Pancreas (tissue), 10 donors: ENCODE measurements around the gene LIN7B. TPM values are rescaled to one million over a fixed set of nuclear protein-coding genes. Genes with fewer than 3 reads are reported as not detected.

Experiments used
- ATAC-seq, 4 donors: fragments of 200-7000 bp; cut with Tn5 transposase; one replicate each; pipeline versions ENCODE4 v1.8.0 to v1.9.1; 2020; ENCODE audit warnings: mild to moderate bottlenecking in 4 of 4, moderate library complexity in 4 of 4
- DNase-seq, 6 donors: peaks; one replicate each; pipeline ENCODE4 v3.0.0-alpha.2; 2020
- FAIRE-seq: peaks from 2 replicates; lab custom pipeline; 2012; peaks lifted over from hg19 to GRCh38; lab: Jason Lieb, UNC
- H3K27ac ChIP-seq, 4 donors: fragments of 200-600 bp; sonication (generic); 1 replicate in 3 of 4; 2 replicates in 1 of 4; pipeline versions ENCODE4 v1.5.0 to v1.8.0; 2020
- H3K27me3 ChIP-seq, 4 donors: fragments of 200-600 bp; one replicate each; pipeline ENCODE4 v1.8.0; 2021
- H3K36me3 ChIP-seq, 3 donors: fragments of 200-600 bp; sonication (generic) in 1 of 3; one replicate each; pipeline versions ENCODE4 v1.5.0 to v1.8.0; 2020 to 2021
- H3K4me1 ChIP-seq, 3 donors: fragments of 200-600 bp; one replicate each; pipeline ENCODE4 v1.8.0; 2021
- H3K4me3 ChIP-seq, 4 donors: fragments of 200-600 bp; sonication (generic) in 2 of 4; one replicate each; pipeline versions ENCODE4 v1.5.0 to v1.8.0; 2020 to 2021
- H3K9me3 ChIP-seq, 4 donors: fragments of 200-600 bp; one replicate each; pipeline ENCODE4 v1.8.0; 2021
- WGBS, 2 donors: extraction: QIAGEN DNeasy Blood & Tissue Kit; methylation state at CpG; one replicate each; pipeline ENCODE4 v1.1.7; 2013; 5-methylcytosine and 5-hydroxymethylcytosine counted together
- intact Hi-C, 3 donors: fragments of 100-400 bp; cut with DNase I; formaldehyde crosslinking; loops; one replicate each; pipeline versions ENCODE4 v1.11.1 to v1.14.2; 2022
- polyA plus RNA-seq, 2 donors: library from polyadenylated mRNA; stranded (reverse); fragments of 200-250 nt; gene quantifications; one replicate each; pipeline ENCODE4 v1.2.3, GENCODE V29; 2013
- total RNA-seq, 6 donors: library from RNA; stranded (reverse); fragmentation: NEBNext Ultra II Directional in 4 of 6; extraction: Animal tissue kit (Norgen Biotek cat#: 25700) in 4 of 6; gene quantifications; one replicate each; pipeline versions ENCODE4 v1.2.1 to v1.2.4, GENCODE V29; 2021 to 2023
- TF ChIP-seq, protein P1 (sequence below), 4 donors: fragments of 200-600 bp; sonication (generic) in 3 of 4; IDR thresholded peaks; one replicate each; pipeline versions ENCODE4 v1.5.0 to v1.8.0; 2021; ENCODE audit warnings: antibody characterized with exemption in 4 of 4
- donor health status: healthy with polysubstance abuse.
- donor health status: DM: no; HTN: no; CAD: no; lungs with moderate emphysema.
- donor health status: DM: no; HTN: no; CAD: no.
- donor health status: control.
- donor health status: control.
- donor health status: Bipolar disorder and iron deficiency.
- donor health status: DM: yes; HTN: yes; CAD: no.
- donor health status: DM: no; HTN: no; CAD: no.
- donor health status: DM: no; HTN: no; CAD: no.
- donor health status: DM: yes; HTN: yes; CAD: no.

The LIN7B gene
- total and polyA plus RNA-seq, 8 donors, result 4.7 to 20.7 (median 5.7) TPM

GRCh38 chr19:49110567-49110966, 3.6 kb upstream of the LIN7B start:
- no peak overlapping the region for H3K4me3 ChIP-seq
- DNase-seq (no peak), FAIRE-seq (no peak), ATAC-seq (no peak)
- no peaks in the 10 kb centered on the region for H3K27me3 ChIP-seq
- H3K27ac ChIP-seq, result no peak overlapping the region
- intact Hi-C loops, result no loop called here
- TF ChIP-seq, protein P1, sequence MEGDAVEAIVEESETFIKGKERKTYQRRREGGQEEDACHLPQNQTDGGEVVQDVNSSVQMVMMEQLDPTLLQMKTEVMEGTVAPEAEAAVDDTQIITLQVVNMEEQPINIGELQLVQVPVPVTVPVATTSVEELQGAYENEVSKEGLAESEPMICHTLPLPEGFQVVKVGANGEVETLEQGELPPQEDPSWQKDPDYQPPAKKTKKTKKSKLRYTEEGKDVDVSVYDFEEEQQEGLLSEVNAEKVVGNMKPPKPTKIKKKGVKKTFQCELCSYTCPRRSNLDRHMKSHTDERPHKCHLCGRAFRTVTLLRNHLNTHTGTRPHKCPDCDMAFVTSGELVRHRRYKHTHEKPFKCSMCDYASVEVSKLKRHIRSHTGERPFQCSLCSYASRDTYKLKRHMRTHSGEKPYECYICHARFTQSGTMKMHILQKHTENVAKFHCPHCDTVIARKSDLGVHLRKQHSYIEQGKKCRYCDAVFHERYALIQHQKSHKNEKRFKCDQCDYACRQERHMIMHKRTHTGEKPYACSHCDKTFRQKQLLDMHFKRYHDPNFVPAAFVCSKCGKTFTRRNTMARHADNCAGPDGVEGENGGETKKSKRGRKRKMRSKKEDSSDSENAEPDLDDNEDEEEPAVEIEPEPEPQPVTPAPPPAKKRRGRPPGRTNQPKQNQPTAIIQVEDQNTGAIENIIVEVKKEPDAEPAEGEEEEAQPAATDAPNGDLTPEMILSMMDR (IDR thresholded peaks at IDR 0.05), result no peak
- no peaks in the 10 kb centered on the region for H3K9me3 ChIP-seq
- peaks cover 0 to 30% (median 9%) of the 10 kb centered on the region in 3 donors for H3K36me3 ChIP-seq
- WGBS, 2 donors, result 25 to 39% methylated on average over 3 of the region's 3 CpGs
- H3K4me1 ChIP-seq, result peaks cover 0 to 7% (median 6%) of the 10 kb centered on the region in 3 donors

- no peak overlapping the region for H3K4me3 ChIP-seq
- no peaks in the 10 kb centered on the region for H3K27me3 ChIP-seq
- H3K27ac ChIP-seq, result no peak overlapping the region
- 73 to 76% methylated on average over 11 of the region's 11 CpGs for WGBS, 2 donors
- H3K9me3 ChIP-seq, result no peaks in the 10 kb centered on the region
- intact Hi-C loops, result no loop called here
- peaks cover 0 to 23% (median 9%) of the 10 kb centered on the region in 3 donors for H3K36me3 ChIP-seq
- FAIRE-seq, result no peak
- TF ChIP-seq, protein P1 (IDR thresholded peaks at IDR 0.05), result no peak
- ATAC-seq, result no peak
- no peak for DNase-seq
- H3K4me1 ChIP-seq, result peaks cover 0 to 7% (median 6%) of the 10 kb centered on the region in 3 donors
These were observed 2.8 kb upstream of the LIN7B start for GRCh38 chr19:49111218-49111998.

DNA sequence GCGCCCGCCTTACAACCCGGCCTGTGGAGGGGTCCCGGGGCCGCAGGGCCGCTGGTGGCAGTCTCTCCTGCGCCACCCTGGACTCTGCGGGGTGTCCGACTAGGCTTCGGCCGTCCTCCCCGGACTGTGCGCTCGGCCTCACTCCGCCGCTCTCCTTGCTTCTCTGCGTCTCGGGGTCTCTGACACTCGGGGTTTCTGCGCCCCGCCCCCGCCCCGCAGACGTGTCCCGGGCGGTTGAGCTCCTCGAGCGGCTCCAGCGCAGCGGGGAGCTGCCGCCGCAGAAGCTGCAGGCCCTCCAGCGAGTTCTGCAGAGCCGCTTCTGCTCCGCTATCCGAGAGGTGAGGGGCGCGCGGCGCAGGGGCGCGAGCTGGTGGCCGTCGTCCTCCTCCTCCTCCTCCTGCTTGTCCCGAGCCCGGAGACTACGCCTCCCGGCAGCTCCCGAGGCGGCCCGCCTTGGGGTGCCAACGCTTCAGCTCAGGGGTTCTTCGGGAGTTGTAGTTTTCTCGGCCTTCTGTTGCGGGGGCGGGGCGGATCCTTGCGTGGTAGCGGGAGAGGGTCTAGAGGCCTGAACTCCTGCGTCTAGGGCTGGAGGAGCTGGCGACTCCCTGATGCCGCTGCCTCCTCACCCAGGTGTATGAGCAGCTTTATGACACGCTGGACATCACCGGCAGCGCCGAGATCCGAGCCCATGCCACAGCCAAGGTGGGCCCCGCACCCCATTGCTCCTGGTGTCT, 627 bp downstream of the LIN7B start:
- Histone ChIP-seq H3K36me3 (no peaks in the 10 kb centered on the region), H3K4me3 (peak overlapping the region; percentile 71 to 93 (median 90)), H3K27ac (peak overlapping the region; percentile 32 to 68 (median 56)), H3K4me1 (peaks cover 0 to 18% (median 11%) of the 10 kb centered on the region in 3 donors), H3K9me3 (no peaks in the 10 kb centered on the region), H3K27me3 (no peaks in the 10 kb centered on the region)
- peak; percentile 5 to 34 (median 16) for ATAC-seq
- TF ChIP-seq, protein P1 (IDR thresholded peaks at IDR 0.05), result no peak
- intact Hi-C loops, result no loop called here
- WGBS, 2 donors, result 8 to 15% methylated on average over 42 to 68 of the region's 68 CpGs
- peak; percentile 66 to 92 (median 73) for DNase-seq
- FAIRE-seq, result no peak

DNA sequence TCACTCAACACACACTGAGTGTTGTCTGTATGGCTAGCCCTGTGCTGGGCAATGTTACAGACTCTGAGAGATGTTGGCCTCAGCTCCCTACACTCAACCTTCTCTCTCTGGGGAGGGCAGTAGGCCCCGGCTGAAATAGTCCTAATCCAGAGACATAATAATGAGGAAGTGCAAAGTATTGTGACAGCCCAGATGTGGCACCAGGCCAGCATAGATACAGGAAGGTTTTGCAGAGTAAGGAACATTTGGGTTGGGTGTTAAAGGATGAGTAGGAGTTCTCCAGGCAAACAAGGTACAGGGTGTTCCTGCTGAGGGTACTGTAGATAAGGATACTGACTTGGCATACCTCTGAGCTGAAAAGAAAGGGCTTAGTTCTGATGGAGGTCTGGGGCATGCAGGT, 2.4 kb downstream of the LIN7B start:
- 38 to 52% methylated on average over 1 of the region's 1 CpG for WGBS, 2 donors
- FAIRE-seq (no peak), DNase-seq (no peak), ATAC-seq (no peak)
- peaks cover 0 to 18% (median 14%) of the 10 kb centered on the region in 3 donors for H3K4me1 ChIP-seq
- intact Hi-C loops, result no loop called here
- no peaks in the 10 kb centered on the region for H3K9me3 ChIP-seq
- no peaks in the 10 kb centered on the region for H3K36me3 ChIP-seq
- H3K4me3 ChIP-seq, result no peak overlapping the region
- H3K27me3 ChIP-seq, result no peaks in the 10 kb centered on the region
- TF ChIP-seq, protein P1 (IDR thresholded peaks at IDR 0.05), result no peak
- H3K27ac ChIP-seq, result no peak overlapping the region
